ENCODE measurements around the gene BRWD1. TPM values are rescaled to one million over a fixed set of nuclear protein-coding genes. Genes with fewer than 3 reads are reported as not detected.

Gene BRWD1
- total RNA-seq, 6 experiments from 2014 or later: 18.6 to 26.7 (median 21.9) TPM

DNA sequence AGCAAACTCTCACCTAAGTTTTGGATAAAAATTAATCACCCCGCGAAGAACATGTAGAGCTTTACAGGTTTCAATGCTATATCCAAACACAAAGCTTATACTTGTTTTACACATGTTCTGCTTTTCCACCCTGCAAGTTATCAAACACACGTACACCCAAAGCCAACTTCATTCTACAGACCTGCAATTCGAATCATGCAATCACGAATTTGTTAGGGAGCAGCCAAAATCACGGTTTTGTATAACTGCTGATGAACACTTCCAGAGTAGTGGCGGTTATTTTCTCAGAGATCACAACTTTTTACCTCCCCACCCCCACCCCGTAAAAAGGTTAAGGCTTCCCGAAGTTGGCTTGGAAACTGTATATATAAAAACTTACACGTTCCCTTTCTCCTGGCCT lies 34.1 kb upstream of the BRWD1 start:
- TF ChIP-seq, protein P1, sequence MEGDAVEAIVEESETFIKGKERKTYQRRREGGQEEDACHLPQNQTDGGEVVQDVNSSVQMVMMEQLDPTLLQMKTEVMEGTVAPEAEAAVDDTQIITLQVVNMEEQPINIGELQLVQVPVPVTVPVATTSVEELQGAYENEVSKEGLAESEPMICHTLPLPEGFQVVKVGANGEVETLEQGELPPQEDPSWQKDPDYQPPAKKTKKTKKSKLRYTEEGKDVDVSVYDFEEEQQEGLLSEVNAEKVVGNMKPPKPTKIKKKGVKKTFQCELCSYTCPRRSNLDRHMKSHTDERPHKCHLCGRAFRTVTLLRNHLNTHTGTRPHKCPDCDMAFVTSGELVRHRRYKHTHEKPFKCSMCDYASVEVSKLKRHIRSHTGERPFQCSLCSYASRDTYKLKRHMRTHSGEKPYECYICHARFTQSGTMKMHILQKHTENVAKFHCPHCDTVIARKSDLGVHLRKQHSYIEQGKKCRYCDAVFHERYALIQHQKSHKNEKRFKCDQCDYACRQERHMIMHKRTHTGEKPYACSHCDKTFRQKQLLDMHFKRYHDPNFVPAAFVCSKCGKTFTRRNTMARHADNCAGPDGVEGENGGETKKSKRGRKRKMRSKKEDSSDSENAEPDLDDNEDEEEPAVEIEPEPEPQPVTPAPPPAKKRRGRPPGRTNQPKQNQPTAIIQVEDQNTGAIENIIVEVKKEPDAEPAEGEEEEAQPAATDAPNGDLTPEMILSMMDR (IDR thresholded peaks at IDR 0.05): no peak
- no peak for TF ChIP-seq POLR2A (IDR thresholded peaks at IDR 0.05)
- no peaks in the 10 kb centered on the region for H3K27me3 ChIP-seq

DNA sequence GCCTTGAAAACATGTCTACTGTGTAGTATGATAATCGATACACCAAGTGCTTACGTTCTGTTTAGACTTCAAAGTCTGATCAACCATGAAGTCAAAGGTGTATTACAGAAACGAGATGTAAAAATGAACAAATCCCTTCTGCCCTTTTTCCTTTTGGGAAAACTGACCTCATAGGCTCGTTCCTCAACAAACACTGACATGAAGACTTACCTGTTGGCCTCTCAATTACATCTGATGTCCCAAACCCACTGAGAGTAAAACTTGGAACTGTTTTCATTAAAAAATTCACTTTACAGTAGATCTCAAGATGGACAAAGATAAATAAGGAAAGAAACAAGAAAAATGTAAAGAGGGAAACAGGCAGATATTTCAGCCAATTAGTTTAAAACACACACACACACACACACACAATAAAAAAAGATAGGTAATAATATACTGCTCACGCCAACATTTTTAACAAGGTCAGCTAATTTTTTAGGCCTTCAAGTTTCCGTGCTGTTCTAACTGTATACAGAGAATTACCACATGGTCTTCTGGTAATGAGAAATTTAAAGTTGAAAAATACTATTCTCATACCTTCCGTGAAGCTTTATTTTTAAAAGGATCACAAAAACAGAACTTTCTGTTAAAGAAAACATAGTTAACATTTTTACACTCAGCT lies 33.4 kb upstream of the BRWD1 start:
- Histone ChIP-seq H3K9me3 (no peaks in the 10 kb centered on the region), H3K27ac (no peak overlapping the region), H3K36me3 (peaks cover 0 to 23% (median 10%) of the 10 kb centered on the region in 4 donors), H3K27me3 (no peaks in the 10 kb centered on the region), H3K4me3 (no peak overlapping the region), H3K4me1 (peaks cover 0 to 8% (median 3%) of the 10 kb centered on the region in 4 donors)
- ATAC-seq (no peak), DNase-seq (no peak)
- 58% methylated on average over 7 of the region's 7 CpGs for WGBS (ENCODE audit: insufficient coverage, low coverage, low lambda C conversion rate, missing lambda C conversion rate)
- intact Hi-C loops (cut with DNase I): no loop called here
- TF ChIP-seq, protein P1 (IDR thresholded peaks at IDR 0.05): no peak
- TF ChIP-seq POLR2A (IDR thresholded peaks at IDR 0.05): no peak

More for the DNA sequence above, 34.1 kb upstream of the BRWD1 start:
- no peaks in the 10 kb centered on the region for H3K9me3 ChIP-seq
- H3K36me3 ChIP-seq: peaks cover 0 to 19% (median 7%) of the 10 kb centered on the region in 4 donors
- peak overlapping the region; percentile 67 to 82 (median 70) for H3K4me3 ChIP-seq
- WGBS (ENCODE audit: insufficient coverage, low coverage, low lambda C conversion rate, missing lambda C conversion rate): 6% methylated on average over 10 of the region's 10 CpGs
- ATAC-seq (no peak), DNase-seq (no peak)
- peaks cover 0 to 8% (median 3%) of the 10 kb centered on the region in 4 donors for H3K4me1 ChIP-seq
- H3K27ac ChIP-seq: peak overlapping the region in 2 of 3 donors; percentile 74 to 84
- intact Hi-C loops (cut with DNase I): no loop called here

DNA sequence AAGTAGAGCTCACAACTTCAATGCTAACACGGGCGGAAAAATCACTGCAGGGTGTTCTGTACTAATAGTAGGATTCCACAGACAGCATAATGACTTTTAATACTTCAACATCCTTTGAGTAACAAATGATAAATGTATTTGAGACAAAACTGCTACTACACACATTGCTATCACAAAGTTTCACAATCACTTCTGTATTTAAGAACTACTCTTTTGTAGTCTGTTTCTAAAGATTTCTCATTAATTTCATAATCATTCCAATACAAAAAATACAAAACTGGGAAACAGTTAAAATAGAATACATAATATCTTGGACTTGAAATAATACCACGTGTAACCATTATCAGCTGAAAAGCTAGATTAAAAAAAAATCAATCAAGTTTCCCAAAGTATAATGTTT lies 32.8 kb upstream of the BRWD1 start:
- WGBS (ENCODE audit: insufficient coverage, low coverage, low lambda C conversion rate, missing lambda C conversion rate): 30% methylated on average over 3 of the region's 3 CpGs
- Histone ChIP-seq H3K36me3 (peaks cover 0 to 26% (median 13%) of the 10 kb centered on the region in 4 donors), H3K9me3 (no peaks in the 10 kb centered on the region), H3K4me3 (no peak overlapping the region), H3K27ac (no peak overlapping the region), H3K27me3 (no peaks in the 10 kb centered on the region), H3K4me1 (peaks cover 0 to 8% (median 3%) of the 10 kb centered on the region in 4 donors)
- TF ChIP-seq, protein P1 (IDR thresholded peaks at IDR 0.05): no peak
- no peak for TF ChIP-seq POLR2A (IDR thresholded peaks at IDR 0.05)
- intact Hi-C loops (cut with DNase I): no loop called here
- ATAC-seq (no peak), DNase-seq (no peak)

DNA sequence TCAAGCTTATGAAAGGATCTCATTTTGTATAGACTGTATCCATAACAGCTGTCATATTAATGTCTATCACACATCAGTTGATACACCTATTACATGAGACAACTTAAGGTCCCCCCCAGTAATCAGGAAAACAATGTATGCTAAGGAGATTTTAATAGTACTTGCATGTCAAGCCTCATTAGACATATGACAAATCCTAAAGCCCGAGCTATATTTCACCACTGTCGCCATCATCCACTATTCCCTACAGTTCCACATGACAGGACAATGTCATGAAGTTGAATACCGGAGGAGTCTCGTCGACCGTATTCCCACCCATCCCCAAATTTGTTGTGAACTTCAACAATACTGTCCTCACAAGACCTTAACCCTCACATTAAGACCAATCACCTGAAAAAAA lies 32.0 kb upstream of the BRWD1 start:
- intact Hi-C loops (cut with DNase I): no loop called here

More for the DNA sequence above, 32.0 kb upstream of the BRWD1 start:
- peaks cover 0 to 8% (median 3%) of the 10 kb centered on the region in 4 donors for H3K4me1 ChIP-seq
- ATAC-seq (no peak), DNase-seq (no peak)
- 90% methylated on average over 6 of the region's 6 CpGs for WGBS (ENCODE audit: insufficient coverage, low coverage, low lambda C conversion rate, missing lambda C conversion rate)
- H3K27me3 ChIP-seq: no peaks in the 10 kb centered on the region
- H3K27ac ChIP-seq: no peak overlapping the region
- TF ChIP-seq, protein P1 (IDR thresholded peaks at IDR 0.05): no peak
- TF ChIP-seq POLR2A (IDR thresholded peaks at IDR 0.05): no peak
- H3K36me3 ChIP-seq: peaks cover 0 to 26% (median 13%) of the 10 kb centered on the region in 4 donors
- no peak overlapping the region for H3K4me3 ChIP-seq
- H3K9me3 ChIP-seq: no peaks in the 10 kb centered on the region
